Glutamatergic neuron (in vitro differentiated cells): ENCODE measurements around the gene TOP2B. TPM values are rescaled to one million over a fixed set of nuclear protein-coding genes. Genes with fewer than 3 reads are reported as not detected.

ENCODE experiments used
- DNase-seq: peaks from one replicate; pipeline ENCODE4 v3.0.0; 2022
- H3K27ac Mint-ChIP-seq: one replicate; pipeline ENCODE4 v1.8.0; 2020; ENCODE audit warnings: mild to moderate bottlenecking, mixed read lengths, inconsistent platforms; ENCODE audit not compliant: unreplicated experiment
- H3K27me3 Mint-ChIP-seq: one replicate; pipeline ENCODE4 v1.8.0; 2020; ENCODE audit warnings: mild to moderate bottlenecking, moderate library complexity, mixed read lengths, inconsistent platforms; ENCODE audit not compliant: unreplicated experiment
- H3K36me3 Mint-ChIP-seq: one replicate; pipeline ENCODE4 v1.8.0; 2020; ENCODE audit warnings: mild to moderate bottlenecking, mixed read lengths, inconsistent platforms; ENCODE audit not compliant: unreplicated experiment
- H3K4me1 Mint-ChIP-seq: one replicate; pipeline ENCODE4 v1.8.0; 2020; ENCODE audit warnings: mild to moderate bottlenecking, low read depth, mixed read lengths, inconsistent platforms; ENCODE audit not compliant: unreplicated experiment
- H3K4me3 Mint-ChIP-seq: one replicate; pipeline ENCODE4 v1.8.0; 2020; ENCODE audit warnings: mild to moderate bottlenecking, mixed read lengths, inconsistent platforms; ENCODE audit not compliant: unreplicated experiment
- H3K9me3 Mint-ChIP-seq: one replicate; pipeline ENCODE4 v1.8.0; 2020; ENCODE audit warnings: mild to moderate bottlenecking, moderate library complexity, mixed read lengths, inconsistent platforms; ENCODE audit not compliant: unreplicated experiment
- total RNA-seq: library from RNA; stranded (reverse); fragmentation: NEBNext Ultra II Directional; extraction: Animal tissue kit (Norgen Biotek cat#: 25700); gene quantifications from one replicate; pipeline ENCODE4 v1.2.1, GENCODE V29; 2021; ENCODE audit not compliant: unreplicated experiment
- TF ChIP-seq, protein P1 (sequence below): fragments of 200-600 bp; sonication (generic); IDR thresholded peaks from one replicate; pipeline ENCODE4 v1.5.0; 2021; ENCODE audit not compliant: partially characterized antibody, unreplicated experiment

The TOP2B gene
- total RNA-seq, 1 donor from 2014 or later = 250 TPM

DNA sequence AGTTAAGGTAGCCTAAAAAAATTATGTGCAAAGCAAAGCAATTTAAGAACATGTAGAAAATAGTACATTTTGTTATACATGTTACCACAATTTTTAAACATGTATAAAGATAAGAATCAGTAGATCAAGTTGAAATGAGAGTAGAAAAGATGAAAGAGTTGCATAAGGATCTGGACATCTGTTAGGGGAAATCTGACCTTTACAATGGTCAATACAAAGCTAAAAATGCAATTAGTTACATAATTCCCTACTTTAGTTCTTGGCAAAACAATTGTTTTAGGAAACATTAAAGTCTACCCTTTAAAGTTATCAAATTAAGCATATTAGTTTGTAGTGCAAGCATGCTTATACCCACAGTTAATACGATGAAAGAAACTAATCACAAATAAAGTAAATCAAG, 32.7 kb downstream of the TOP2B start:
- Mint-ChIP-seq H3K27ac (no peak overlapping the region), H3K27me3 (no peaks in the 10 kb centered on the region), H3K9me3 (no peaks in the 10 kb centered on the region), H3K4me1 (no peaks in the 10 kb centered on the region), H3K36me3 (no peaks in the 10 kb centered on the region), H3K4me3 (no peak overlapping the region)
- TF ChIP-seq, protein P1, sequence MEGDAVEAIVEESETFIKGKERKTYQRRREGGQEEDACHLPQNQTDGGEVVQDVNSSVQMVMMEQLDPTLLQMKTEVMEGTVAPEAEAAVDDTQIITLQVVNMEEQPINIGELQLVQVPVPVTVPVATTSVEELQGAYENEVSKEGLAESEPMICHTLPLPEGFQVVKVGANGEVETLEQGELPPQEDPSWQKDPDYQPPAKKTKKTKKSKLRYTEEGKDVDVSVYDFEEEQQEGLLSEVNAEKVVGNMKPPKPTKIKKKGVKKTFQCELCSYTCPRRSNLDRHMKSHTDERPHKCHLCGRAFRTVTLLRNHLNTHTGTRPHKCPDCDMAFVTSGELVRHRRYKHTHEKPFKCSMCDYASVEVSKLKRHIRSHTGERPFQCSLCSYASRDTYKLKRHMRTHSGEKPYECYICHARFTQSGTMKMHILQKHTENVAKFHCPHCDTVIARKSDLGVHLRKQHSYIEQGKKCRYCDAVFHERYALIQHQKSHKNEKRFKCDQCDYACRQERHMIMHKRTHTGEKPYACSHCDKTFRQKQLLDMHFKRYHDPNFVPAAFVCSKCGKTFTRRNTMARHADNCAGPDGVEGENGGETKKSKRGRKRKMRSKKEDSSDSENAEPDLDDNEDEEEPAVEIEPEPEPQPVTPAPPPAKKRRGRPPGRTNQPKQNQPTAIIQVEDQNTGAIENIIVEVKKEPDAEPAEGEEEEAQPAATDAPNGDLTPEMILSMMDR = no peak
- no peak for DNase-seq

DNA sequence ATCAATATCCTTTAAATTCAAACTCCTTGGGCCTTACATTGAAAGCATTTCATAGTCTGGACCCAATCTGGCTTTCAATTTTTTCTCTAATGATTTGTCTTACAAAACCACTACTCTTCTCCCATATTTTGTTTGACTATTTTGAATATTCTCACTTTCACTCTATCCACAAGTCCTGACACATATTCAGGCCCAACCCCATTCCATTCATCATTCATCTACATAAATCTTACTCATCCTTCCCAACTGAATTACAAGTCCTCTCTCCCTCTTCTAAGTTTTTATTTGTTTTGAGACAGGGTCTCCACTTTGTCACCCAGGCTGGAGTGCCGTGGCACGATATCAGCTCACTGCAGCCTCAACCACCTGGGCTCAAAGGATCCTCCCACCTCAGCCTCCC, 43.6 kb downstream of the TOP2B start:
- H3K27ac Mint-ChIP-seq = no peak overlapping the region

DNA sequence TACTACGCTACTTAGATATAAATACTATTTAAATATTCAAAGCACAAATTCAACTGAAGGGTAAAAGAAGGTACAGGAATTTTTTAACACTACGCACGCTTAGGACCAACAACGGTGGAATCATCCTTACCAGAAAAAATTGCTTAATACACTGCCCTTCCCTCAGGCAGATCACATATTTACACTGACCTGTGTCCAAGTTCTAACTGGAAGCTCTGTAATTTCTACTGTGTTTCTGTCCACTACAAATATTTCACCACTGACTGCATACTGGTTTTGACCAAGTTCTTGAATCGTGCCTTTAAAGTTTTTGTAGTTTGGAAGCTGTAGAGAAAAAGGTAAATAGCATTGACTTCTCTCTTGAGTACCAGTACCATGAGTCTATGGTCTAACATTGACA, 44.2 kb downstream of the TOP2B start:
- Mint-ChIP-seq H3K27ac (no peak overlapping the region), H3K27me3 (no peaks in the 10 kb centered on the region), H3K4me3 (no peak overlapping the region), H3K9me3 (no peaks in the 10 kb centered on the region), H3K36me3 (peaks cover 6% of the 10 kb centered on the region), H3K4me1 (no peaks in the 10 kb centered on the region)
- TF ChIP-seq, protein P1 = no peak
- no peak for DNase-seq

More for the DNA sequence above, 43.6 kb downstream of the TOP2B start:
- TF ChIP-seq, protein P1 = no peak
- Mint-ChIP-seq H3K4me1 (no peaks in the 10 kb centered on the region), H3K4me3 (no peak overlapping the region), H3K36me3 (peaks cover 6% of the 10 kb centered on the region), H3K27me3 (no peaks in the 10 kb centered on the region), H3K9me3 (no peaks in the 10 kb centered on the region)
- no peak for DNase-seq

DNA sequence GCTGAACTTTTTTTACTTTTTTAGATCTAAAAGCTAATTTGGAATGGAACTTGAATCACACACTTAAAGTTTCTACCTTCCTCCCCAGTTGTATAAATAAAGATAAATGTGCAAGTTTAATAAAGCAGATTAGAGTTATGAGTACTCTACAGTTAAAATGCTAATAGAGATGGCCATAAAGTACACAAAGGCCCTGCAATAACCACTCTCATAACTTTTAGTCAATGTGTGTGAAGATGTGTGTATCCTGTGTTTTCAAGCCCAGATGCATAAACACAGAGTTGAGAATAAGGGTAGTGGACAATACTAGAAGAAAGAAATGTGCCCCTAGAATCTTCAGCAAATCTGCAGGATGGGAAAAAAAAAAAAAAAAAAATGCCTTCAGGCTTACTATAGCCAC, 45.3 kb downstream of the TOP2B start:
- H3K4me3 Mint-ChIP-seq = no peak overlapping the region
- H3K36me3 Mint-ChIP-seq = peaks cover 6% of the 10 kb centered on the region
- H3K4me1 Mint-ChIP-seq = no peaks in the 10 kb centered on the region

DNA sequence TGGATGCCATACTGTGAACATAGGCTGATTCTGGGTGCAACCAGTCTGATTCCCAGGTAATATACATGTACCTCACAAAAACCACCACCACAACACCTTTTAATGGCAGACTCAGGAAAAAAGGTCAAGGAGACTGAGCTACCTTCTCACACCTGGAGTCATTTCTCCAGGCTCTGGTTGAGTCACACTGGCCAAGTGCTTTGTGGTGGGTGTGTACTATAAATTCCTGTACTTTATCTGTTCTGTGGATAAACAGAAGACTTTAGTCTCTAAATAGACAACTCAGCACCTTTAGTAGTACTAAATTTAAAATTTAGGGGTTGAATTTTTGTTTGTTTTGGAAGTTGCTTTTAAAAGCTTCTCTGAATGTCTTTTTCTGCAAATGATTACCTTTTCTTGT, 46.7 kb downstream of the TOP2B start:
- H3K27me3 Mint-ChIP-seq = no peaks in the 10 kb centered on the region
- peaks cover 6% of the 10 kb centered on the region for H3K36me3 Mint-ChIP-seq
- H3K9me3 Mint-ChIP-seq = no peaks in the 10 kb centered on the region
- TF ChIP-seq, protein P1 = no peak
- no peak overlapping the region for H3K27ac Mint-ChIP-seq
- no peak for DNase-seq
- H3K4me1 Mint-ChIP-seq = no peaks in the 10 kb centered on the region
- H3K4me3 Mint-ChIP-seq = no peak overlapping the region

More for the DNA sequence above, 45.3 kb downstream of the TOP2B start:
- DNase-seq = no peak
- TF ChIP-seq, protein P1 = no peak
- H3K27ac Mint-ChIP-seq = no peak overlapping the region
- no peaks in the 10 kb centered on the region for H3K27me3 Mint-ChIP-seq
- no peaks in the 10 kb centered on the region for H3K9me3 Mint-ChIP-seq
